ENCODE results near the gene SMIM28. TPM values are rescaled to one million over a fixed set of nuclear protein-coding genes. Genes with fewer than 3 reads are reported as not detected.

The SMIM28 gene
- total RNA-seq, 1 donor from 2014 or later: not detected

- no peak for DNase-seq (ENCODE audit: low read depth)
These were observed 52.8 kb downstream of the SMIM28 start for GRCh38 chr6:138430361-138431145.

DNA sequence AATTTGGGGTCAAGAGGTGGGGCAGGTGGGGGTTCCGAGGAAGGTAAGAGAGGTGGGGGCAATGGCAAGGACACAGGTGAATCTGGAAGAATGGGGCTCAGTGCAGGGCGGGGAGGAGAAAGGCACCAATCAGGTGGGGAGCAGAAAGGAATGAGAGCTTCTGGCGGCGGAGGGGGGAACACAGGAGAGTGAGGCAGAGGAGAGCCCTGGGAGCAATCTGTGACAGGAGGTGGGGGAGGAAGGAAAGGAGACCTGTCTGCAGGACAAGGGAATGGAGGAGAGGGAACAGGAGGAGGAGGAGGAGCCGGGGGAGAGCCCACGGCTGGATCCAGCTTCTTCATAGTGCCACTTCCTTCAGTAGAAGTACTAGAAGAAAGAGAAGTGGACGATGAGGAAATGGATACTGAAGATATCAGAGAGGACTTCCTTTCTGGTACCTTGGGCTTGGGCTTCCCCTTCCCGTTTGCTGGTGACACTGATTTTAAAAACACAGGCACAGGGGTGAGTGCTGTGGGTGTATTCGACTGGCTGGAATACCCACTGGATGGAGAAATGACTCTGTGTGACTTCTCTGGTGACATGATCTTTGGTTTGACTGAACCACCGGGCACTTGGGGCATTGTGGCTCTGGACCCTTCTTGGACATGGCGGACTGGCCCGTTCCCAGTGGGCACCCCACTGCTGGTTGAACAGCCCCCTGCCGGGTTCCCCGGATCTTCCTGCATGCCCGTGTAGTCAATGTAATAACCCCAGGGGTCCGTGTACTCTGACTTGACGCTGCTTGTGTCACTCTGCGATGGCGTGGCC, 53.8 kb downstream of the SMIM28 start:
- no peak for DNase-seq (ENCODE audit: low read depth)

- no peak for DNase-seq (ENCODE audit: low read depth)
These were observed 54.3 kb downstream of the SMIM28 start for GRCh38 chr6:138432063-138432356.

Other genes with a start within 250 kb of the SMIM28 start
- gene ARFGEF3, start 216.0 kb upstream of the SMIM28 start, total RNA-seq: 8.7 and 13.8 TPM in 2 replicates
- not detected in 2 replicates for gene PBOV1, start 159.4 kb upstream of the SMIM28 start, total RNA-seq
- 39.0 and 80.4 TPM in 2 replicates for gene HEBP2, start 26.3 kb downstream of the SMIM28 start, total RNA-seq
- gene NHSL1, start 121.6 kb downstream of the SMIM28 start, total RNA-seq: 11.8 and 38.0 TPM in 2 replicates